WTC11 (cell line): ENCODE results near the gene VANGL1. TPM values are rescaled to one million over a fixed set of nuclear protein-coding genes. Genes with fewer than 3 reads are reported as not detected.

Experiments used
- ATAC-seq: fragments of 200-7000 bp; cut with Tn5 transposase; 2 replicates; pipeline ENCODE4 v1.10.0; 2021; ENCODE audit warnings: mild to moderate bottlenecking, moderate library complexity
- CTCF ChIA-PET: fragments of 300-600 bp; sonication (Branson Sonifier 250); formaldehyde crosslinking; loops from one replicate; lab custom pipeline; 2021; ENCODE audit warnings: antibody characterized with exemption; lab: Charles Lee
- POLR2A ChIA-PET: fragments of 350-600 bp; sonication (Branson Sonifier 250); formaldehyde crosslinking; loops from one replicate; lab custom pipeline; 2021; ENCODE audit warnings: antibody characterized with exemption; lab: Charles Lee
- DNase-seq: peaks from one replicate; pipeline ENCODE4 v3.0.0; 2021; ENCODE audit warnings: low spot score
- H3K27ac Mint-ChIP-seq: 2 replicates; pipeline ENCODE4 v1.8.0; 2021; ENCODE audit warnings: mixed read lengths
- H3K27me3 Mint-ChIP-seq: 2 replicates; pipeline ENCODE4 v1.8.0; 2021; ENCODE audit warnings: low read depth, mild to moderate bottlenecking, moderate library complexity, mixed read lengths
- H3K36me3 Mint-ChIP-seq: 2 replicates; pipeline ENCODE4 v1.8.0; 2021; ENCODE audit warnings: mixed read lengths
- H3K4me1 Mint-ChIP-seq: 2 replicates; pipeline ENCODE4 v1.8.0; 2022; ENCODE audit warnings: mixed read lengths
- H3K4me3 Mint-ChIP-seq: 2 replicates; pipeline ENCODE4 v1.8.0; 2021; ENCODE audit warnings: mild to moderate bottlenecking, moderate library complexity, mixed read lengths
- H3K9me3 Mint-ChIP-seq: 2 replicates; pipeline ENCODE4 v1.8.0; 2021; ENCODE audit warnings: mixed read lengths
- ATF3 ChIP-seq: sonication (generic); formaldehyde crosslinking; conservative IDR thresholded peaks from 2 replicates; pipeline ENCODE4 v1.8.1; 2022; ENCODE audit warnings: mild to moderate bottlenecking, missing genetic modification reagents
- CDX4 ChIP-seq: fragments of 250-450 bp; sonication (Bioruptor Pico); IDR thresholded peaks from 2 replicates; pipeline ENCODE4 v1.9.0; 2021; ENCODE audit warnings: moderate library complexity, mild to moderate bottlenecking, inconsistent platforms, borderline replicate concordance
- CREB1 ChIP-seq: sonication (generic); formaldehyde crosslinking; IDR thresholded peaks from 2 replicates; pipeline ENCODE4 v1.8.0; 2023; ENCODE audit warnings: mild to moderate bottlenecking, missing genetic modification reagents
- CREM ChIP-seq: sonication (generic); formaldehyde crosslinking; IDR thresholded peaks from 2 replicates; pipeline ENCODE4 v1.8.1; 2022; ENCODE audit warnings: mild to moderate bottlenecking, missing genetic modification reagents, moderate library complexity
- FOXJ3 ChIP-seq: sonication (generic); formaldehyde crosslinking; IDR thresholded peaks from 2 replicates; pipeline ENCODE4 v1.9.0; 2021; ENCODE audit warnings: missing genetic modification reagents, mild to moderate bottlenecking, borderline replicate concordance
- FOXK1 ChIP-seq: sonication (generic); formaldehyde crosslinking; IDR thresholded peaks from 2 replicates; pipeline ENCODE4 v1.8.0; 2022; ENCODE audit warnings: mild to moderate bottlenecking, moderate library complexity, missing genetic modification reagents
- FOXP4 ChIP-seq: sonication (generic); formaldehyde crosslinking; IDR thresholded peaks from 2 replicates; pipeline ENCODE4 v1.8.0; 2022; ENCODE audit warnings: mild to moderate bottlenecking, missing genetic modification reagents
- GABPB1 ChIP-seq: sonication (generic); formaldehyde crosslinking; IDR thresholded peaks from 2 replicates; pipeline ENCODE4 v1.8.1; 2023; ENCODE audit warnings: mild to moderate bottlenecking, missing genetic modification reagents
- IRF2 ChIP-seq: sonication (generic); formaldehyde crosslinking; IDR thresholded peaks from 2 replicates; pipeline ENCODE4 v1.8.0; 2022; ENCODE audit warnings: low read depth, missing genetic modification reagents, borderline replicate concordance
- NFE2L1 ChIP-seq: sonication (generic); formaldehyde crosslinking; IDR thresholded peaks from 2 replicates; pipeline ENCODE4 v1.8.1; 2023; ENCODE audit warnings: missing genetic modification reagents
- NFYB ChIP-seq: sonication (generic); formaldehyde crosslinking; conservative IDR thresholded peaks from 2 replicates; pipeline ENCODE4 v1.8.0; 2022; ENCODE audit warnings: low read depth, missing genetic modification reagents
- NR2C2 ChIP-seq: sonication (generic); formaldehyde crosslinking; IDR thresholded peaks from 2 replicates; pipeline ENCODE4 v1.8.0; 2022; ENCODE audit warnings: mild to moderate bottlenecking, missing genetic modification reagents
- NR3C1 ChIP-seq: sonication (generic); formaldehyde crosslinking; conservative IDR thresholded peaks from 2 replicates; pipeline ENCODE4 v1.8.1; 2023; ENCODE audit warnings: low read depth, mild to moderate bottlenecking, missing genetic modification reagents
- PREB ChIP-seq: sonication (generic); formaldehyde crosslinking; IDR thresholded peaks from 2 replicates; pipeline ENCODE4 v1.8.1; 2022; ENCODE audit warnings: mild to moderate bottlenecking, missing genetic modification reagents, moderate library complexity, borderline replicate concordance
- RORB ChIP-seq: fragments of 250-450 bp; sonication (Bioruptor Pico); IDR thresholded peaks from 2 replicates; pipeline ENCODE4 v1.9.0; 2021; ENCODE audit warnings: mild to moderate bottlenecking
- SOX15 ChIP-seq: fragments of 250-450 bp; sonication (Bioruptor Pico); IDR thresholded peaks from 2 replicates; pipeline ENCODE4 v1.9.0; 2021; ENCODE audit warnings: mild to moderate bottlenecking
- USF1 ChIP-seq: sonication (generic); formaldehyde crosslinking; IDR thresholded peaks from 2 replicates; pipeline ENCODE4 v1.8.0; 2022; ENCODE audit warnings: mild to moderate bottlenecking, missing genetic modification reagents
- USF2 ChIP-seq: sonication (generic); formaldehyde crosslinking; IDR thresholded peaks from 2 replicates; pipeline ENCODE4 v1.8.1; 2023; ENCODE audit warnings: mild to moderate bottlenecking, missing genetic modification reagents, moderate library complexity
- ZNF138 ChIP-seq: sonication (generic); formaldehyde crosslinking; conservative IDR thresholded peaks from 2 replicates; pipeline ENCODE4 v1.8.1; 2022; ENCODE audit warnings: mild to moderate bottlenecking, moderate library complexity, missing genetic modification reagents
- total RNA-seq: library from RNA; stranded (reverse); gene quantifications from 3 replicates; pipeline ENCODE4 v1.2.3, GENCODE V29; 2021

Gene VANGL1
- total RNA-seq, 1 experiment from 2014 or later, result 15.8 TPM

- H3K36me3 Mint-ChIP-seq, result peaks cover 20% of the 10 kb centered on the region
- no peak for TF ChIP-seq FOXP4
- no peak for TF ChIP-seq FOXK1 (CRISPR knock-in tag)
- no peak for TF ChIP-seq SOX15 (CRISPR knock-in tag)
- TF ChIP-seq NFE2L1 (CRISPR knock-in tag), result no peak
- peak; percentile 68; the same call in 1 of the 2 replicates for TF ChIP-seq GABPB1 (CRISPR knock-in tag)
- no peak overlapping the region for H3K4me3 Mint-ChIP-seq
- DNase-seq (no peak), ATAC-seq (no peak)
- H3K27me3 Mint-ChIP-seq, result no peaks in the 10 kb centered on the region
- no peaks in the 10 kb centered on the region for H3K9me3 Mint-ChIP-seq
- no peaks in the 10 kb centered on the region for H3K4me1 Mint-ChIP-seq
- ChIA-PET POLR2A (interaction anchor here (1.1 kb wide), 1 partner anchor 28 kb away, joined by 6 read pairs; no protein-coding TSS in a partner anchor), CTCF (interaction anchor here (1.2 kb wide), 1 partner anchor 22 kb away, joined by 7 read pairs; no protein-coding TSS in a partner anchor)
- H3K27ac Mint-ChIP-seq, result no peak overlapping the region
Measured at GRCh38 chr1:115685029-115685705, 43.4 kb downstream of the VANGL1 start.

- CTCF ChIA-PET, result interaction anchor here (0.7 kb wide), 1 partner anchor 19 kb away, joined by 3 read pairs; no protein-coding TSS in a partner anchor
Measured at GRCh38 chr1:115687744-115688143, 46.0 kb downstream of the VANGL1 start.

More at GRCh38 chr1:115687744-115688143, 46.0 kb downstream of the VANGL1 start:
- Mint-ChIP-seq H3K27me3 (no peaks in the 10 kb centered on the region), H3K4me3 (no peak overlapping the region), H3K27ac (no peak overlapping the region), H3K36me3 (peaks cover 29% of the 10 kb centered on the region), H3K9me3 (no peaks in the 10 kb centered on the region), H3K4me1 (no peaks in the 10 kb centered on the region)
- TF ChIP-seq CREB1 (CRISPR knock-in tag), result no peak
- TF ChIP-seq CDX4 (CRISPR knock-in tag), result no peak
- TF ChIP-seq CREM (CRISPR knock-in tag), result no peak
- no peak for TF ChIP-seq NFYB
- TF ChIP-seq RORB (CRISPR knock-in tag), result no peak
- no peak for TF ChIP-seq USF1 (CRISPR knock-in tag)
- no peak for TF ChIP-seq ATF3 (CRISPR knock-in tag)
- no peak for TF ChIP-seq NR3C1 (CRISPR knock-in tag)
- TF ChIP-seq NR2C2 (CRISPR knock-in tag), result no peak
- TF ChIP-seq PREB (CRISPR knock-in tag), result no peak
- no peak for TF ChIP-seq IRF2 (CRISPR knock-in tag)
- no peak for TF ChIP-seq FOXJ3 (CRISPR knock-in tag)
- no peak for TF ChIP-seq USF2 (CRISPR knock-in tag)
- TF ChIP-seq ZNF138 (CRISPR knock-in tag), result no peak
- DNase-seq, result no peak
- POLR2A ChIA-PET, result no interaction called here
- no peak for ATAC-seq
